ENCODE data around the gene FTCD.

Gene FTCD

GRCh38 chr21:46157987-46158451, 2.6 kb upstream of the FTCD start:
- no peak for TF ChIP-seq CTCF (IDR thresholded peaks at IDR 0.05; ENCODE audit: insufficient read depth, low read length, missing control alignments)
- H3K4me3 ChIP-seq (ENCODE audit: low read depth, low read length) = no peak overlapping the region
- POLR2A ChIA-PET = no interaction called here
- CTCF ChIA-PET = interaction anchor here (1.1 to 3.1 kb wide), 3 partner anchors 9 to 93 kb away, joined by 3 to 21 read pairs (median 4); no protein-coding TSS in a partner anchor
- DNase-seq (ENCODE audit: low read depth, low spot score) = no peak

DNA sequence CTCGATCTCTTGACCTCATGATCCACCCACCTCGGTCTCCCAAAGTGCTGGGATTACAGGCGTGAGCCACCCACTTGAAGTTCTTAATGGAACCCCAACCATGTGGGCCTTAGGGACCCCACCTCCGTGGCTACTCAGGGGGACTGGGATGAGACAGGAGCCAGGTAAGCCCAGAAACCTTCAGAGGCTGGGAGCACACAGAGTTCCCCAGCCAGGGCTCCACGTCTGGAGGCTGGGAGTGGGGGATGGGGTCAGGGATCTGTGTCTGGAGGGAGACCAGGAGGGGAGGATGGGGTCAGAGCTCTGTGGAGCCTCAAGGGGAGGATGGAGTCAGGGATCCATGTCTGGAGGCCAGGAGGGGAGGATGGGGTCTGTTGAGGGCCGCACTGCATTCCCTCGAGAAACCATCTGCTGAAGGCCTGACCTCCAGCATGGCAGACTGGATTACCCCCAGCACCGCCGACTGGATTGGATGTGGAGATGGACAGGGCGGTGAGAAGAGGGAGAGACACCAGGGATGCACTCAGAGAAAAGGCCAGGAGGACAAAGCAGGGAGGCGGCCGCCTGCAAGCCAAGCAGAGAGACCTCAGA, 2.1 kb upstream of the FTCD start:
- no peak for TF ChIP-seq CTCF (IDR thresholded peaks at IDR 0.05; ENCODE audit: insufficient read depth, low read length, missing control alignments)

GRCh38 chr21:46156678-46157077, 1.3 kb upstream of the FTCD start:
- ChIA-PET CTCF (no interaction called here), POLR2A (no interaction called here)
- TF ChIP-seq CTCF (IDR thresholded peaks at IDR 0.05; ENCODE audit: insufficient read depth, low read length, missing control alignments) = no peak
- DNase-seq (ENCODE audit: low read depth, low spot score) = no peak
- H3K4me3 ChIP-seq (ENCODE audit: low read depth, low read length) = no peak overlapping the region

More for the DNA sequence above, 2.1 kb upstream of the FTCD start:
- no peak for DNase-seq (ENCODE audit: low read depth, low spot score)
- ChIA-PET CTCF (interaction anchor here (1.7 to 3.1 kb wide), 2 partner anchors 8 to 14 kb away, joined by 4 to 21 read pairs; no protein-coding TSS in a partner anchor), POLR2A (no interaction called here)
- H3K4me3 ChIP-seq (ENCODE audit: low read depth, low read length) = no peak overlapping the region

- no peak for TF ChIP-seq CTCF (IDR thresholded peaks at IDR 0.05; ENCODE audit: insufficient read depth, low read length, missing control alignments)
- H3K4me3 ChIP-seq (ENCODE audit: low read depth, low read length) = no peak overlapping the region
- POLR2A ChIA-PET = no interaction called here
- CTCF ChIA-PET = no interaction called here
- no peak for DNase-seq (ENCODE audit: low read depth, low spot score)
Observed at GRCh38 chr21:46156378-46156645, 933 bp upstream of the FTCD start.

- DNase-seq (ENCODE audit: low read depth, low spot score) = no peak
- no peak for TF ChIP-seq CTCF (IDR thresholded peaks at IDR 0.05; ENCODE audit: insufficient read depth, low read length, missing control alignments)
- CTCF ChIA-PET = interaction anchor here (0.6 to 3.0 kb wide), 4 partner anchors 9 to 139 kb away, joined by 3 to 10 read pairs (median 5); no protein-coding TSS in a partner anchor
- POLR2A ChIA-PET = no interaction called here
- no peak overlapping the region for H3K4me3 ChIP-seq (ENCODE audit: low read depth, low read length)
Observed at GRCh38 chr21:46154955-46155513, 345 bp downstream of the FTCD start.

DNA sequence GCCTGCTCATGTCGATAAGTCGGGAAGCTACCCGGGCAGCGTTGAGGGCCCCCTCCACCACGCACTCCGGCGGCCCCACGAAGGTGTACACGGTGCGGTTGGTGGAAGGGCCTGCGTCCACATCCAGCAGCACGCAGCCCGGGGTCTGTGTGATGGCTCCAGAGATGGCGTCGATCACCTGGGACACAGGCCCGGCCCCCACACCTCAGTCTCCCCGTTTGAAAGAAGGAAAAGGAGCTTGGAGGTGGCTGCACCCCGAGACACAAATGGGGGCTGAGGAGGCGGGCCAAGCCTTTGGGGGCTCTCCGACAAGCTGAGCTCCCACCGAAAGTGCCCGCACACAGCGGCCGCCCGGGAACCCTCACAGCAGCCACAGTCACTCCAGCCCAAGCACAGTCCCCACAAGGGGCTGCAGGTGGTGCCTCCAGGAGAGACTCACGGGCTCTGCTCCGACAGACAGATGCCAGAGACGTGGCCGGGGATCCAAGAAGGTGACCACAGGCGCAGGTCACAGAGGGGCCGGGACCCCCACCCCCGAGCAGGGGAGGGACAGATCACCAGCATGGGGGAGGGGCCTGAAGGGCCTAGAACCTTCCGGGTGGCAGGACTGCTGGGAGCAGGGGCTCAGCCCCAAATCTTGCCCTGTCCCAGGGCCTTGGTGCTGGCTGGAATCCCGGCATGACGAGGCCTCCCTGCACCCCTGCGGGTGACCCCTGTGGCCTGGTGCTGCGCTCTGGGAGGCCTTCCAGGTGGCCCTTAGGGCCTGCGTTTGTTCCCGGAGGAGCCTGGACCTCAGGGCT, 1.0 kb downstream of the FTCD start:
- POLR2A ChIA-PET = no interaction called here
- no peak overlapping the region for H3K4me3 ChIP-seq (ENCODE audit: low read depth, low read length)
- no peak for DNase-seq (ENCODE audit: low read depth, low spot score)
- TF ChIP-seq CTCF (IDR thresholded peaks at IDR 0.05; ENCODE audit: insufficient read depth, low read length, missing control alignments) = no peak
- CTCF ChIA-PET = interaction anchor here (0.6 to 3.0 kb wide), 10 partner anchors 10 to 182 kb away, joined by 3 to 35 read pairs (median 5); no protein-coding TSS in a partner anchor
